Endothelial cell of umbilical vein (primary cell): ENCODE measurements around the gene C14orf132. TPM values are rescaled to one million over a fixed set of nuclear protein-coding genes. Genes with fewer than 3 reads are reported as not detected.
A peak's percentile ranks its signal among the peaks of the same experiment; 100 is the strongest.

Experiments
- Bru-seq: library from RNA; stranded (reverse); fragments of 400-500 nt; gene quantifications from one replicate; lab custom pipeline; 2021; lab: Mats Ljungman, UMichigan
- BruChase-seq, 2 experiments: library from RNA; stranded (reverse); fragments of 400-500 nt; gene quantifications; one replicate each; lab custom pipeline; 2021; lab: Mats Ljungman, UMichigan
- BruUV-seq: library from RNA; stranded (reverse); fragments of 400-500 nt; replicated peaks from 2 replicates; lab custom pipeline; 2021; lab: Mats Ljungman, UMichigan
- CTCF ChIA-PET: fragments of 300-600, 350-600 bp; sonication (Branson Sonifier 250); formaldehyde crosslinking; loops from one replicate; lab custom pipeline; 2021; ENCODE audit warnings: antibody characterized with exemption, inconsistent platforms; lab: Charles Lee
- POLR2A ChIA-PET: fragments of 300-600, 350-600 bp; sonication (Branson Sonifier 250); formaldehyde crosslinking; loops from one replicate; lab custom pipeline; 2021; ENCODE audit warnings: antibody characterized with exemption, inconsistent platforms; lab: Charles Lee
- DNase-seq: peaks from one replicate; pipeline ENCODE4 v3.0.0-alpha.2; 2011; ENCODE audit warnings: low read depth, low spot score
- FAIRE-seq: peaks from 2 replicates; lab custom pipeline; 2011; peaks lifted over from hg19 to GRCh38; lab: Jason Lieb, UNC
- H2AFZ ChIP-seq: 2 replicates; pipeline ENCODE4 v1.6.0; 2012; ENCODE audit warnings: low read depth, low read length, control low read depth, inconsistent platforms
- H3K27ac ChIP-seq: 2 replicates; pipeline ENCODE4 v1.5.1; 2011; ENCODE audit warnings: low read depth, mild to moderate bottlenecking, control low read depth, low read length, moderate library complexity; ENCODE audit not compliant: insufficient read depth
- H3K27me3 ChIP-seq, 2 experiments: 2 replicates each; pipeline versions ENCODE4 v1.6.0 to v1.6.1; 2011; ENCODE audit warnings: low read length in 2 of 2, mixed read lengths in 1 of 2; ENCODE audit not compliant: control insufficient read depth in 2 of 2, insufficient read depth in 2 of 2
- H3K36me3 ChIP-seq, 2 experiments: 2 replicates in 1 of 2; 3 replicates in 1 of 2; pipeline ENCODE4 v1.5.1; 2011; ENCODE audit warnings: low read length in 2 of 2, mild to moderate bottlenecking in 1 of 2, moderate library complexity in 1 of 2; ENCODE audit not compliant: control insufficient read depth in 2 of 2, insufficient read depth in 2 of 2; ENCODE audit errors: extremely low read depth in 1 of 2
- H3K4me1 ChIP-seq: 3 replicates; pipeline ENCODE4 v1.5.1; 2011; ENCODE audit warnings: mild to moderate bottlenecking, low read length; ENCODE audit not compliant: control insufficient read depth, insufficient read depth; ENCODE audit errors: extremely low read depth
- H3K4me2 ChIP-seq: 2 replicates; pipeline ENCODE4 v1.6.1; 2011; ENCODE audit warnings: low read length, control low read depth, mixed read lengths; ENCODE audit not compliant: insufficient read depth
- H3K4me3 ChIP-seq, 3 experiments: fragments of 200-600 bp in 1 of 3; sonication (generic), shearing (Covaris generic) in 1 of 3; replicated peaks in 1 of 3; 2 replicates each; pipeline ENCODE4 v1.5.1; 2011 to 2016; ENCODE audit warnings: control low read depth in 3 of 3, low read length in 3 of 3, mild to moderate bottlenecking in 2 of 3, inconsistent platforms in 1 of 3, low read depth in 1 of 3, moderate library complexity in 1 of 3; ENCODE audit not compliant: insufficient read depth in 1 of 3
- H3K79me2 ChIP-seq: 2 replicates; pipeline ENCODE4 v1.6.0; 2012; ENCODE audit warnings: low read length, inconsistent platforms; ENCODE audit not compliant: control insufficient read depth, insufficient read depth
- H3K9ac ChIP-seq: replicated peaks from 2 replicates; pipeline ENCODE3; 2011; ENCODE audit warnings: low read length, control low read depth; ENCODE audit not compliant: insufficient read depth; ENCODE audit errors: extremely low read depth
- H3K9me1 ChIP-seq: replicated peaks from 3 replicates; pipeline ENCODE4 v1.6.0; 2011; ENCODE audit warnings: mild to moderate bottlenecking, low read length; ENCODE audit not compliant: control insufficient read depth, insufficient read depth; ENCODE audit errors: extremely low read depth
- H3K9me3 ChIP-seq: replicated peaks from 2 replicates; pipeline ENCODE4 v1.5.1; 2012; ENCODE audit warnings: low read length, inconsistent platforms; ENCODE audit not compliant: control insufficient read depth, insufficient read depth
- H4K20me1 ChIP-seq: replicated peaks from 2 replicates; pipeline ENCODE3; 2011; ENCODE audit warnings: mild to moderate bottlenecking, low read length; ENCODE audit not compliant: control insufficient read depth, insufficient read depth; ENCODE audit errors: extremely low read depth
- CTCF ChIP-seq, 2 donors: IDR thresholded peaks; 1 replicate in 1 of 2; 2 replicates in 1 of 2; pipeline ENCODE4 v1.5.1; 2011; ENCODE audit warnings: low read length in 2 of 2, mild to moderate bottlenecking in 2 of 2, moderate library complexity in 2 of 2, control low read depth in 1 of 2, inconsistent platforms in 1 of 2, low read depth in 1 of 2; ENCODE audit not compliant: insufficient read depth in 1 of 2; ENCODE audit errors: extremely low read depth in 1 of 2
- FOS ChIP-seq: IDR thresholded peaks from 2 replicates; pipeline ENCODE4 v1.6.1; 2011; ENCODE audit warnings: mild to moderate bottlenecking, low read length, moderate library complexity, borderline replicate concordance; ENCODE audit not compliant: insufficient read depth
- GATA2 ChIP-seq: IDR thresholded peaks from 2 replicates; pipeline ENCODE4 v1.7.0; 2011; ENCODE audit warnings: low read depth, mild to moderate bottlenecking, moderate library complexity, mixed read lengths, low read length; ENCODE audit not compliant: insufficient read length, insufficient read depth
- MYC ChIP-seq: IDR thresholded peaks from one replicate; pipeline ENCODE4 v1.6.1; 2011; ENCODE audit warnings: mild to moderate bottlenecking, low read depth, low read length
- POLR2A ChIP-seq: IDR thresholded peaks from 2 replicates; pipeline ENCODE4 v1.6.1; 2012; ENCODE audit warnings: low read depth, mild to moderate bottlenecking, control low read depth, low read length
- POLR2AphosphoS5 ChIP-seq: IDR thresholded peaks from 2 replicates; pipeline ENCODE4 v1.6.1; 2012; ENCODE audit warnings: low read depth, mild to moderate bottlenecking, control low read depth, low read length, moderate library complexity; ENCODE audit not compliant: insufficient read depth
- dilution Hi-C: fragments of 300-500 bp; cut with MboI; formaldehyde crosslinking; loops from one replicate; pipeline ENCODE4 v1.15.0; 2019; ENCODE audit warnings: low sequenced_read_pairs; ENCODE audit not compliant: extremely low pct_ligation_motif_present
- intact Hi-C: fragments of 100-400 bp; cut with micrococcal nuclease; formaldehyde crosslinking; loops from one replicate; pipeline ENCODE4 v1.10.0; 2022
- long read RNA-seq: library from polyadenylated mRNA; stranded (forward); transcript quantifications from one replicate; pipeline ENCODE4 v2.0.0, GENCODE V29; 2021
- polyA minus RNA-seq, 3 experiments: library from RNA; depleted of rRNA, polyadenylated mRNA; stranded (reverse); fragments of >200 nt; gene quantifications; 1 replicate in 1 of 3; 2 replicates in 2 of 3; pipeline ENCODE4 v1.2.3, GENCODE V29; 2011
- polyA plus RNA-seq, 4 experiments: library from polyadenylated mRNA; depleted of rRNA in 3 of 4; stranded (reverse) in 3 of 4; unstranded in 1 of 4; fragments of >200 nt; gene quantifications; 2 replicates each; pipeline versions ENCODE4 v1.2.1 to v1.2.3, GENCODE V29; 2011 to 2012; ENCODE audit warnings: missing spikeins in 1 of 4
- total RNA-seq: library from RNA; stranded (reverse); gene quantifications from 2 replicates; pipeline ENCODE4 v1.2.3, GENCODE V29; 2021
- TF ChIP-seq, protein P1 (sequence below): IDR thresholded peaks from 2 replicates; pipeline ENCODE4 v1.6.1; 2011; ENCODE audit not compliant: insufficient read depth, insufficient read length

C14orf132 gene
- 3.6 and 7.6 TPM in 2 replicates for total RNA-seq
- polyA plus RNA-seq = 3.2 and 4.3 TPM in 2 replicates
- polyA plus RNA-seq (2011; cell fraction: cytosol; rRNA removed) = 2.1 and 2.4 TPM in 2 replicates
- polyA plus RNA-seq (2011; cell fraction: nucleus; rRNA removed) = 3.1 and 3.3 TPM in 2 replicates
- polyA plus RNA-seq (2012) = 0.40 and 0.74 TPM in 2 replicates
- 6.8 and 7.3 TPM in 2 replicates for polyA minus RNA-seq
- not detected for polyA minus RNA-seq (2011; cell fraction: cytosol; rRNA and poly(A)+ RNA removed)
- polyA minus RNA-seq (2011; cell fraction: nucleus; rRNA and poly(A)+ RNA removed) = 3.1 TPM in 2 replicates
- Bru-seq, nascent RNA = percentile 46 among the genes with signal in this experiment
- percentile 39 among the genes with signal in this experiment for BruChase-seq, experiment 1, labeled RNA remaining after a 6-hour chase
- BruChase-seq, experiment 2, labeled RNA remaining after a 2-hour chase = percentile 40 among the genes with signal in this experiment
- long read RNA-seq, full-length matches to known transcripts = 7 of 9 reads
- long read RNA-seq, partial matches to known transcripts = 0 of 9 reads
- long read RNA-seq, other reads (novel, unspliced or antisense) = 2 of 9 reads

- Histone ChIP-seq H3K9me1 (no peaks in the 10 kb centered on the region), H3K27ac (peak within 1 kb of the TSS; percentile 34), H3K4me3 (peak within 1 kb of the TSS; percentile 41 to 76 (median 57)), H4K20me1 (no peaks in the 10 kb centered on the region), H3K36me3 (no peaks in the 10 kb centered on the region), H3K9ac (peak within 1 kb of the TSS; percentile 46), H2AFZ (peak within 1 kb of the TSS; percentile 77), H3K27me3 (peaks cover 5 to 22% of the 10 kb centered on the region in 2 experiments), H3K79me2 (no peaks in the 10 kb centered on the region), H3K4me2 (peak within 1 kb of the TSS; percentile 86), H3K9me3 (no peaks in the 10 kb centered on the region), H3K4me1 (peaks cover 8% of the 10 kb centered on the region)
- BruUV-seq = no TSS peak
- dilution Hi-C loops (no loop called here), intact Hi-C loops (no loop called here)
- CTCF ChIA-PET = no interaction called here
- FAIRE-seq (peak; percentile 66), DNase-seq (peak; percentile 33)
- TF ChIP-seq POLR2AphosphoS5 = no peak
- no peak for TF ChIP-seq CTCF (IDR thresholded peaks at IDR 0.05; ENCODE audit: extremely low read depth in 1 of 2, insufficient read depth in 1 of 2, low read depth in 1 of 2, low read length in 2 of 2)
- TF ChIP-seq, protein P1, sequence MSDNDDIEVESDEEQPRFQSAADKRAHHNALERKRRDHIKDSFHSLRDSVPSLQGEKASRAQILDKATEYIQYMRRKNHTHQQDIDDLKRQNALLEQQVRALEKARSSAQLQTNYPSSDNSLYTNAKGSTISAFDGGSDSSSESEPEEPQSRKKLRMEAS = no peak
- no peak for TF ChIP-seq GATA2
- no peak for TF ChIP-seq POLR2A
- TF ChIP-seq FOS = no peak
- no peak for TF ChIP-seq MYC
- POLR2A ChIA-PET = no interaction called here
Measured at GRCh38 chr14:96038920-96039632, at the start of gene C14orf132. C14orf132 (plus strand) TSS chr14:96039362; CDS start chr14:96039501, 139 bp downstream.
